OCI-LY7 (cell line): ENCODE results near the gene RNF166.

Source experiments
- EZH2phosphoT487 ChIP-seq: fragments of 200-600 bp; sonication (generic); IDR thresholded peaks from 2 replicates; pipeline ENCODE4 v1.6.1; 2018; ENCODE audit warnings: low read depth, borderline replicate concordance, mild to moderate bottlenecking, mixed run types, antibody characterized with exemption, low read length, moderate library complexity, mixed read lengths
- TF ChIP-seq, protein P1 (sequence below): fragments of 200-600 bp; sonication (generic); conservative IDR thresholded peaks from 2 replicates; pipeline ENCODE4 v1.5.1; 2014; ENCODE audit warnings: mild to moderate bottlenecking, antibody characterized with exemption, low read length, moderate library complexity, mixed read lengths

DNA sequence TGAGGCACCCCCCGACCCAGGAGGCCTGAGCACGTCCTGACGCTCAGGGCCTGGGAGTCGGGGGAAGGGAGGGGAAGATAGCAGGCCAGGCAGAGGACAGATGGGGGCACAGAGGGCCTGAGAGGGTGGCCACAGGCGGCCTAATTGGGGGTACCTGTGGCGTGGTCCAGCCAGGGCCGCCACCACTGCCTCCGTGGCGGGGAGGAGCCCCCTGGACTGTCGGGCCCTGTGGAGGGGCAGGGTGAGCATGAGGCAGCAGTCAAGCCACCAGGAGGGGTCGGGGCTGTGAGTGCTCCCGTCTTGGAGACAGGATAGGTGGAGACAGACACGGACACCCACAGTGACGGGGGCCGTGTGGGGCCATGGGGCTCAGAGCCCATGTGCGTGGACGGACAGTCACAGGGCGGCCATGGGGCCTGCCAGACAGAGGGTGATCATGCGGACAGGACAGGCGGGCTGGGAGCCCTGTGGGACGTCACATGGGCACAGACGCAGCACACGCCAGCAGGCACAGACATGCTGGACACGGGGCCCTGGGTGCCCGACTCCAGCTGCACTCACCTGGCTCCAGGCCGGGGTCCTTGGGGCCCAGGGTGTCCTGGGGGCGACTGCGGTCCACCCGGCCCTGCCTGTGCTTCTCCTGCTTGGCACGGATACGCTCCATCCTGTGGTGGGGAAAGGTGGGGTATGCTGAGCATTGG is 18.8 kb upstream of the RNF166 start:
- TF ChIP-seq, protein P1, sequence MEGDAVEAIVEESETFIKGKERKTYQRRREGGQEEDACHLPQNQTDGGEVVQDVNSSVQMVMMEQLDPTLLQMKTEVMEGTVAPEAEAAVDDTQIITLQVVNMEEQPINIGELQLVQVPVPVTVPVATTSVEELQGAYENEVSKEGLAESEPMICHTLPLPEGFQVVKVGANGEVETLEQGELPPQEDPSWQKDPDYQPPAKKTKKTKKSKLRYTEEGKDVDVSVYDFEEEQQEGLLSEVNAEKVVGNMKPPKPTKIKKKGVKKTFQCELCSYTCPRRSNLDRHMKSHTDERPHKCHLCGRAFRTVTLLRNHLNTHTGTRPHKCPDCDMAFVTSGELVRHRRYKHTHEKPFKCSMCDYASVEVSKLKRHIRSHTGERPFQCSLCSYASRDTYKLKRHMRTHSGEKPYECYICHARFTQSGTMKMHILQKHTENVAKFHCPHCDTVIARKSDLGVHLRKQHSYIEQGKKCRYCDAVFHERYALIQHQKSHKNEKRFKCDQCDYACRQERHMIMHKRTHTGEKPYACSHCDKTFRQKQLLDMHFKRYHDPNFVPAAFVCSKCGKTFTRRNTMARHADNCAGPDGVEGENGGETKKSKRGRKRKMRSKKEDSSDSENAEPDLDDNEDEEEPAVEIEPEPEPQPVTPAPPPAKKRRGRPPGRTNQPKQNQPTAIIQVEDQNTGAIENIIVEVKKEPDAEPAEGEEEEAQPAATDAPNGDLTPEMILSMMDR: no peak
- no peak for TF ChIP-seq EZH2phosphoT487
